Stimulated activated CD4-positive, alpha-beta T cell treated with anti-CD3 and anti-CD28 coated beads, Interleukin-1b, Interleukin-23, amount 100 ng/mL, for 4 hours (primary cell): ENCODE data around the gene ITPKB.
"Not testable (repeated sequence)": the region's sequence is repeated elsewhere in the genome, so short reads cannot be mapped to it uniquely, and the experiment has no call there.

Source experiments
- DNase-seq, 2 donors: peaks; one replicate each; pipeline ENCODE4 v3.0.0-alpha.2; 2020; ENCODE audit warnings: low read depth in 2 of 2

Gene ITPKB

DNA sequence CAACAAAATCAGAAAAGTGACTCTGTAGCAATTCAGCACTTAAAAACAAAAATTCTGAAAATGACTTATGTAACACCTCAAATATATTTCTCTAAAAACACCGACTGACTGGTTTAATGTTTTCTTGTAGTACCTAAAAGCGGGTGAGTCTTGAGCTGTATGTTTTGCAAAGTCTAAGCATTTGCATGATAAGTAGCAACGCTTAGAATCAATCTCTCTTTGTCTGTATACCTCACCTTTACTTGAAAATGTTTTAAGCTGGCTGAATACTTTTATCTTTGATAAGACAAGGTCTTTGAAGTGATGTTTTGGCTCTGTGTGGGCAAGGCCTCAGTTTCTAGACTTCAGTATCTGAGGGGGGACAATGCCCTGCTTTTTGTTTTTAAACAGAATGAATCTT lies 8.2 kb downstream of the ITPKB start:
- no peak for DNase-seq

DNA sequence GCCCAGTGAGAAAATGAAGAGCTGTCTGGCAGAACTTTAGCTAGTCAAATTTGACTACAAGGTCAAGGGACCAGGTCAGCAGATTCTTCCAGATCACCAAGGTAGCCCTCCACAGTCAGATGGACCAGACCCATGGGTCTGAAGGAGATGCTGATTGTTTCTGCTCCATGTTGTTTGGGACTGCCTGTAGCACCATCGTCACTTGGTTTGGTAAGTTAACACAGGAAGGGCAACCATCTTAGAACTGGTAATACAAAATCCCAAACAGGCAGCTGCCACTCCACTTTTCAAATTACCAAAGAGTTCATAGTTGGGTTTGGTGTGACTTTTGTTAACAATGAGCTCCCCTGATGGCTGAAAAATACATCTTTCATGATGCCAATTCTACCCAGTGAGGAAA lies 9.0 kb downstream of the ITPKB start:
- no peak for DNase-seq

DNA sequence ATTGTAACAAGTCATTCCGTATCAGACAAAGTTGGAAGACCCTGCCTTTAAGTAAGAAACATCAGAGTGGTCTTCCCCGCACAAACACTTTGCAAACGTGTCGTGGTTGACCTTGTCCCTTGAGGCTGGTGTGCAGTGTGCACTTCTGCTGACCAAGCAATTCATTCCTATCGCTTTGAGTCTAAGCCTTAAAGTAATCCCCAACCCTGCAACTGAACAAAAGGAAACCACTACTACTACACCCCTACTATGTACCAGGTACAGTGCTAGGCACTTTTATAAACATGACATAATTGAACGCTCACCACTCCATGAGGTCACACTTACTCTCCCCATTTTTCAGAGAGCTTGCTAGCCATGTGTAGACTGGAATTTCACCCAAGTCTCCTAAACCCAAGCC lies 10.6 kb downstream of the ITPKB start:
- DNase-seq: no peak

DNA sequence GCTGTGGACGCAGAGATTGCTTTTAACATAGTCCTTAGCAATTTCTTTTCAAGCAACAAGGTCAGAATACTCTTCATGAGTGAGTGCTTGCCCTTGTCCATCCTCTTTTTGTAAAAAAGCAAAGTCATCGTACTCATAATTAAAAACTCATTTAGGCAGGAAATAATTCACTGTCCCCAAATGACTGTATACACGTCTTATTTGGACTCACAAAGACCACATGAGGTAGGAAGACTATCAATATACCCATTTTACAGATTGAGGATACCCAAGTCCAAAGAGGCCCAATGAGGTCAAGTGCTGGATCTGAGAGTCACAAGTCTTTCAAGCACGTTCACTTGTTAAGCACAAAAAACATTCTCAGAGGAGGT lies 13.2 kb downstream of the ITPKB start:
- DNase-seq: no peak

DNA sequence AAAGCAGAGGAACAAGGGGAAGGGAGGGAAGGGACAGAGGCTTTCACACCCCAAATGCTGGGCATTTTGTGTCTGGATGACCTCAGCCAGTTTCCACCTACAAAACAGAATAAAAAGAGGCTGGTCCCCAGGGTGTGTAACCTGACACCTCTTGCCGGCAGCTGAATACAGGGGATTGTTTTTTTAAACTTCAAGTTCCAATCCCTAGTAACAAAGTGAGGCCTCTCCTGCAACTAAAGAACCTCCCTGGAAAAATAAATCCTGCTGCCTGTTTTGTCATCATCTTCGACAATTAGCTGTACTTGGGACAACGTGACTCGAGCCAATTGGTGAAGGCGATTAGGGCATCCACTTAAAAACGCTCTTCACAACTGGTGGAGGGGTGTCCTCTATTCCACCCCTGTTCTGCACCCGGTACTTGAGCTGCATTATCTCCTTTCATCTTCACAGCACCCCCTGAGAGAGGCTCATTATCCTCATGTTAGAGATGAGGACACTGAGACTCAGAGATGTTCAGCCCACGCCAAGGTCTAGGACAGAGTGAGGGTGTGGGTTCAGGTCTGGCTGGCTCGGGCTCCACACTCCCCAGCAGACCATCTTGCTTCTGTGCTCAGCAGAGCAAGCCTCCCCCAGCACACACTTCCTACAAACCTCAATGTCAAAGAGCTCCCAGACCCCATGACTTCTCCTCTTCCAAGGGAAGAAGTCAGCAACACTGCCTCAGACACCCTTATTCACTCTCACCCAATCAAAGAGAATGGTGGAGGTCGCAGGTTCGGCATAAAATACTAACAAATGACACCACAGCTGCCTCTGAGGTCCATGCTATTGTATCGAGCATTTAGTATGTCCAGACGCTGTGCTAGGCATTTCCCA lies 15.2 kb downstream of the ITPKB start:
- DNase-seq: no peak

DNA sequence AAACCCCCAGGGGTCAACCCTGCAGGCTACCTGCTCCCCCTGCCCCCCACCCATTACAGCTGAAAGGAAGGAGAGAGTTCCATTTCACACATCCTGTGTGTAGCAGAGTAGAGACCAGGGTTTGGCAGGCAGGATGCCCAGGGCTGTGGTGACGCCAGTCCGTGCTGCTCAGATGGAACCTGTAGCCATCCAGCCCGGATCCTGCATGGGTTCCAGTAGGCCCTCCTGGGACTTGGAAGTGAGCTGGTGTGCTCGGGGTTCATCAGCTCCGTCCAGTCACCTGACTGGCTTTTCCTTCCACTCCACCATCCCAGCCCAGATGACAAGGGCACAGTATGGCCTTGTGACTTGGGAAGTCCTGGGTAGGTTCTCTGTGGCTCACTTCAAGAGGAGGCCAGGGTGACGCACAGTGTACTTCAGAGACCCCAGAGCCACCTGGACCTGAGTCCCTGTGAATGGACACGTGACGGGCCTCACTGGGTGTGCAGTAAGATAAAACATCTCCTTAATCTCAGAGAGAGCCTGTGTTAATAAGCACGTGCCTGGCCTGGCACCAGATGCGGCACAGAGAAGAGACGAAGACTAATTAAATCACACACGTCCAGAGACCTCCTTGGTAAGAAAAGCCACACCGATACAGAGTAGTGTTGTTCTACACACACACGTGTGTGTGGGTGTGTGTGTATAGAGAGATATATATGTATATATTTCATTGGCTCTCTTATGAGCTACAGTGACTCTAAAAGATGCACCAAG lies 16.0 kb downstream of the ITPKB start:
- DNase-seq: no peak

DNA sequence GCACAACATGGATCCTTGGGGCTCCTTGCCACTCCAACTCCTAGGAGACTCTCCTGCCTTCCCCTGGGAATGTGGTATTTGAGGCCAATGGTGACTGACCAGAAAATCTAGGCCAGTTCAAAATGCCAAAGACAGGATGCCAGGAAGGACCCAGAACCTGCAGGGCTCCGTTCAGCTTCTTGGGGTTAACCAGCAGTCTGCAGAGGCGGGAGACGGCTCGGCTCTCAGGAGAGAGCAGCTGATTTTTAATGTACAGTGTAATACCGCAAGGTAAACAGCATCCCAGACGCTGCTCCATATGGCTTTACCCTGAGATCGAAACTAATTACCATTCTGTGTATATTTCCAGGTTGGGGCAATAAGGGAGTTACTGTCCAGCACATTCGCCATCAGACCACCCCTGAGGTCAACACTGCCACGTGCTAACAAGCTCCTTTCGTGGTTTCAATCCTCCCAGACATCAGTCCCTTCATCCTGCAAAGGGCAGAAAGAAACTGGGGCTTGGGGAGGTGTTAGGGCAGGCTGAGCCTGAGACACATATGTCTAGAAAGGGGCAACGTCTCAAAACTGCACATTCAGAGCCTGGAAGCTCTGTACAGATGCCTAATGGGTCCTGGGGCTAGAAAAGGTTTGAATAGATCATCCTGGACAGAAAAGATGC lies 16.7 kb downstream of the ITPKB start:
- DNase-seq: no peak

DNA sequence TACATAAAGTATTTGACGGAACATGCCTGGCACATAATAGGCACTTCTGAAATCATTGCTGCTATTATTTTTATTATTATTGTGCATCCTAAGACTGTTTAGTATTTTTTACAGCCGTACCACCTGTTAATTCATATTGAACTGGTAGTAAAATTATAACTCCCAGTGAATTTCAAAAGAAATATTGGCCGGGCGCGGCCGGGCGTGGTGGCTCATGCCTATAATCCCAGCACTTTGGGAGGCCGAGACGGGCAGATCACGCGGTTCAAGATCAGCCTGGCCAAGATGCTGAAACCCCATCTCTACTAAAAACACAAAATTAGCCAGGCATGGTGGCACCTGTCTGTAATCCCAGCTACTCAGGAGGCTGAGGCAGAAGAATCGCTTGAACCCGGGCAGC lies 18.5 kb downstream of the ITPKB start:
- not testable (repeated sequence) for DNase-seq

DNA sequence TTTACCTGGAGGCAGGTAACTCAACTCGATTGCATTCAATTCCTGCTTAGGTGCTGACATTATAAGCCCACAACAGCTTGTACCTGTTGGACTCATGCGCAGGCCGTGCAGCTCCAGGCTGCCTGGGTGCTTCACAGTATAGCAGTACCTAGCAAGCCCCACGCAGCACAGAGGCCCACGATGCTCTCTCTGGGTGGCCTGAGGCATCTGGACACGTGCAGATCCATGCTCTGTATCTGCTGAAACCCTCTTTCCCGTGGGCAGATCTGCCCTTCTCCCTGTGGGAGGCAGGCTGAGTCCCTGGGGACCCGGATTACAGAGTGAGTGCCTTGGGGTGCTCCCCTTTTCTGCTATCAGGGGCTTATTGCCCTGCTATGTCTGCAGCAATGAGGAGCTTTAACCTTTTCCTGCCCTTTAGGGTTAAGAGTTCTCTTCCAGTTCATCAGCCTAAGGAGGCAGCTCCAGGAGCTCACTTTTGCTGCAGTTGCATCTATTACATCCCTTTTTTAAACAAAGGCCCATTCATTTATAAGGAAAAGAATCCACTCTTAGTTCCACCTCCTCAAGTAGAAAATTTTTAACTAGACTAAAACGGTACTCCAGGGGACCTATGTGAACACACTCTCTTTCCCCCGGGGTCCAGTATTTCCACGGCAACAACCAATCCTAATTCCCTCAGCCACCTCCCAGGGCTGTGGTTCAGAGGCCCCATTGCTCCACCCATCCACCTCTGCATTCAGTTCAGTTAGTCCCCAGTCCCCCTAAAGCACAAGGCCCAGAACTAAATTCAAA lies 19.3 kb downstream of the ITPKB start:
- no peak for DNase-seq

DNA sequence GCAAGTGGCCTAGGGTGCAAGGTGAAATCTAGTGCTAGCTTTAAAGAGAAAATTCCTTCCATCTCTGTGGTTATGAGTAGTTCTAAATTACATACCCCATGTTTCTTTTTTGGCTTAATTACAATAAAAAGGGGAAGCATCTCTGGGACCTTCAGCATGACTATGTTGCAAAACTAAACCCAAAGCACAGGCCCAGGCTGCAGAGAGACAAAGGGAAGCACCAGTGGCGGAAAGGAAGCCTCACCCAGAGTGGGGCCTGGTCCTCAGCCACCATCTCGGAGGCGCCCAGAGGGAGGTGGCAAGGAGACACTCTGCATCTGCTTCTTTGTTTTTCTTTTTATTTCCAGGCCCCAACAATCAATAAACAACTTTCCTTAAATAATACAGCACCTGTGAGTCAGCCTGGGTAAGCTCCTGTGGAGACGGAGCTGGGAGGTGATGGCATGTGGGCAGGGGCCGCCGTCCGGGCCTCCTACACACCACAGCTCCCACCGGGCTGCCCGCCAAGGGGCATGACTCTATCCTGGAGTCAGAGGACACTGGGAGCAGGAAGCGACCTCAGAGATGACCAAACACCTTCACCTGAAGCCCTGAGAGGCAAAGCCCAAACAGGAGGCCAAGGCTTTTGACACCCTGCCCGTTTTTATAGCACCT lies 21.7 kb downstream of the ITPKB start:
- no peak for DNase-seq

DNA sequence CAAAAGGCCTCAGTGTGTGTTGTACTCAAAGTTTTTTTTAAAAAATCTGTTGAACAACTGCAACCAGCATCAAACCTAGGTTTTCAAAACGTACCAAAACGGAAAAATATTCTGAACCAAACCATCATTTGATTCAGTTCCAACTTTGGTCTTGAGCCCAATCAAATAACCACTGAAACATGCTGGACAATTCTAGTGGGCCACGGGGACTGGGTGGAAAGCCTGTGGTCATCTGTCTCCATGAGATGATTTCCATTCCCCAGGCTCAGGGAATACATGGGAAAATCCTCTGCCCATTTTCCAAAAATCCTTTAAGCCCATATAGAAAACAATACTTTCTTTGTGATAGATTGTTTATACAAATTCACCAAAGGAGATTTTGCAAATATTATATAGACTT lies 22.5 kb downstream of the ITPKB start:
- no peak for DNase-seq

DNA sequence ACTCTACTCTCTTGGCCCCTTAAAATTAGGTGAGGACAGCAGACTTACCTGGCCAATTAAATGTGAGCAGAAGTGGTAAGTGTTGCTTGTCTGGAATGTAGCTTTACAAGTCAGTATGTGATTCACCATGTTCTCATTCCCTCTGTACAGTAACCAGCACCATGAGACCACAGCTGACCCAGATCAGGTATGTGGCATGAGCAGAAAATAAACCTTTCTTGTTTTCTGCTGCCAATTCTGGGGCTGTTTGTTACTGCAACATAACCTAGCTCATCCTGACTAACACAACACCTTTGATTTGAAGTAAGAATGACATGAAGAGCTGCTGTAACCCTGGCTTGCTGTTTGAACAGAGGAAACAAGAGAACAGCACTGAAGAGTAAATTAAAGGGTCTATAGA lies 24.9 kb downstream of the ITPKB start:
- no peak for DNase-seq

DNA sequence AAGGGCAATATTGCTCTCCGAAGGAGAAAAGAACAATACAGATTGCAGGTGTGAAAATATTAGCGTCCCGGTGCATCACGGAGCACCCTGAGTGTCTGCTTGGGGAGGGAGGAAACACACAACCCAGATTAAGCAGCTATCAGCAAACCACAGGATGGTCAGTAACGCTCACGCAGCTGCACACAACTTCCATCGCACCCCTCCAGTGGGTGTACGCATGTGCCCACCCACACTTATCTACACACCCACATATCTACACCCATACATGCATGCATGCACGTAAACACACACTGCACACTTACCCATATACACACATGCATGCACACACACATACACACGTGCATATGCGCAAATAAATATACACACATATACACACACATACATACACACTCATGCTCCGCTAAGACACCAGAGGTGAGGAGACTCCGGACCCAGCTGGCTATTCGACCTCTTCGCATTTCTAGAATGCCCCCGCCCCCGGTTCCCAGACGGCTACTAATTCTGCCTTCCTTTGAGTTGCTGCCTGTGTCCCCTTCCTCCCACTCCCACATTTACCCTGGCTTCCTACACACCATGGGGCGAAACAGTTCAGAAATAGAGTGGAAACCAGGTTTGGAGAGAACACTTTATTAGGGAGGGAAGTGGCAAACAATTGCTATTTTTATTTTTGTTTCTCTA lies 26.2 kb downstream of the ITPKB start:
- DNase-seq: no peak

DNA sequence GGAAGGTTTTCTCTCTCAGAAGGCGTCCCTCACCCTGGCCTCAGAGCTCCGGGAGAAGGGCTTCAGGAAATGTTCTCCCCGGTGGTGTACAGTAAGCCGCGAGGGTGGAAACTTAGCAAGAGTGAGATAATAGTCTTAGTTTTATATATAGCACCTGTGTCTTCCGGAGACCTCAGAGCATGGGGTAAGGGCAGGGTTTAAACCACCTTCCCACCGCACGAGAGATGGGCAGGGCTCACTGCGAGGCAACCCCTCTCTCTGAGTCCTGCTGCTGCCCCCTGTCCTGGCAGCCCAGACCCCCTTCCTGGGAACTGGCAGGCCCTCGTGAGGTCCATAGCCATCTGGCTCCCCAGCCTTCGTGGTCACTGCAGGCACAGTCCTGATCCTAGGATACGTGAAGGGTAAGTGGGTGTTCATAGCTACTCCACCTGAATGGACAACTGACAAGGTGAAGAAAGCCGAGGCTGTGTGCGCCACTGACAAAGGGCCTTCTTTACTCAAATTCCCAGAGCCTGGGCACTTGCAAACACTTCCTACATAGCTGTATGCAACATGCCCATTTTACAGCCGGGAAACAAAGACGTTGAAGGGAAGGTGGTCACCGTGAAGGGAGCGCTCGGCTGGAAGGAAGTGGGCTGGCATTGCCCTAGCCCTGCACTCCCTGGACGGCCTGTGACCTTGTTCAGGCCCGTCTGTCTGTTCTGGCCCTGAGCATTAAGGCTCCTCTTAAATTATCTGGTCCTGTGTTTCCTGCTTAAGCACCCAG lies 26.9 kb downstream of the ITPKB start:
- no peak for DNase-seq

DNA sequence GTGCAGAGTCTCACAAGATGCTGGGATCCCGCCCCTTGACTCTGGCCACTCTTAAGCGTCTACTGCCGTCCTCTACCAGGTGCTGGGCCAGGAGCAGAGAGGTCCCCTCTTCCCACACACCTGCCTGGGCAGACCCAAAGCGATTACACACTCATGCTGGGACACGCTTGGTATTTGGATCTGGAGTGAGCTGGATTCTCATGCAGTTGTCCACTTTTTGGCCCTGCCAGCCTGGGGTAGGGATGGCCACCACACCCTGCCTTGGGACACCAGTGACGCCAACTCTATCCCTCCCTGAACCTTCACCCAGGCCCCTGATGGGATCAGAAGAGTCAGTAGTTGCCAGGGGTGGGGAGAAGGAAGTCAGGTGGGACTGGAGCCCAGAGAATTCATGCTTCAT lies 28.6 kb downstream of the ITPKB start:
- no peak for DNase-seq

DNA sequence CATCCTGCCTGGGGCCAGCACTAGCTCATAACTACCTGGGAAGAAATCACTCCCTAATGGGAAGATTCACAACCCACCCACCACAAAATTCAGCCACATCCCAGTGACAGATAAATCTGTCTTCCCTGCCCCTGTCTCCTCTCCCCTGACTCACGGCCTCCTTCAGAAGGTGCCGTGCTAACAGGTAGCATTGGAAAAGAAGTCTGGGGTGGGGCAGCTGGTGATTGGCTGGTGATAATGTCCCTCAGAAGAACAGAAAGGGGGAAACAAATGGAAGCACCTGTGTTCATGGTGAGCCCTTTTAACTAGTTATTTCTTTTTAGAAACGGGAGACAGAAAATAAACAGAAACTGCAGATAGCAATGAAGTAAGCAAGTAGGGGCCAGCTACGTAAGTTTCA lies 29.1 kb downstream of the ITPKB start:
- DNase-seq: no peak

DNA sequence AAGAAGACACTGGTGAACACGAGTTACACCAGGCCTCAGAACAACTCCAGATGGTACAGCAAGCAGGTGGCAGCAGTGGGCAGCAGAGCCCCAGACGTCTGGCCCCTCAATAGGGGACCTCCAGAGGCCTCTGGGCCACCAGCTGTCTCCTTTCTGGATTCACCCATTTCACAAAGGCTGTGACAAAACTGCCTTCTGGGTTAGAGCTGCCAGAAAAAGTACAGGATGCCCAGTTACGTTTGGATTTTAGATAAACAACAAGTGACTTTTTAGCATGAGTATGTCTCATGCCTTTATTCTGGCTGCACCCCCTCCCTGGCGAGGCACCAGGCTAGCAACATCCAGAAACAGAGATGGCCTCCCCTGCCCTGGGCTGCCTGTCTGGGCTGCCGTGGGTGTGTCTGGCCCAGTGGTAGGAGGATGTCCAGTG lies 30.1 kb downstream of the ITPKB start:
- DNase-seq: no peak

DNA sequence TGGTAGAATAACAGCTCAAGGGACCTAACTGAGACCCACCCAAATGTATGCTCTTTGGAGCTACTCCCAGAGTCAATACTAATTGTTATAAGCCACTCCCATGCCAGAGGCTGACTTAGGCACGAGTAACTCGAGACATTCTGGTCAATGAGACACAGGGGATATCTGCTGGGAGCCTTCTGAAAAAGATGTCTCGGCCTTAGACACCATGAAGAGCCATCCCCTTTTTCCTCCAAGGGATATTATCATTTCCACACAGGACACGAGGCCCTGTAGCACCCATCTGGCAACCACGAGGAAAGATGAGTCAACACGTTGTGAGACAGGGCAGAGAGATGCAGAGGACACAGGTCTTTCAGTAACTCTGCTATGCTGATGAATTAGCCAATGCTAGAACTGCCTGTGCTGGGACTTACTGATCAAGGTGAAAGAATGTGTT lies 30.7 kb downstream of the ITPKB start:
- no peak for DNase-seq

DNA sequence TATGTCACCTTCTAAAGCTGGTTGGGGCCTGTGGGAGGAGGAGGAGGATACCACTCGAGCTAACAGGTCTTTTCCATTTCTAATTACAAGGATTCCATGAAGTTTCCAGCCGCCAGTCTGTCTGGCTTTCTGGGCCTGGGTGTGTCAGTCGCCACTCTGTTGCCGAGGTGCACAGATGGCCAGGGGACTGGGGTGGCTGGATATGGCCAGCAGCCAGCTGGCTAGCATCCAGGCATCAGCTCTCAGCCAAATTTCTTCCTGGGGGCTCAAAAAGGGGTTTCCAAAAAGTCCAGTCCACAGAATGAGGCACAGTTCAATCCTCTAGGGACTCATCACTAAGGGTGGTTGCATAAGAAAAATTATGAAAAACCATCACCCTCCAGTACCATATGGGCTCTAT lies 32.4 kb downstream of the ITPKB start:
- DNase-seq: no peak
